ENCODE results near the gene TRIM58. TPM values are rescaled to one million over a fixed set of nuclear protein-coding genes. Genes with fewer than 3 reads are reported as not detected.

The TRIM58 gene
- total RNA-seq, 2 donors from 2014 or later = 1.7 to 1.8 TPM

DNA sequence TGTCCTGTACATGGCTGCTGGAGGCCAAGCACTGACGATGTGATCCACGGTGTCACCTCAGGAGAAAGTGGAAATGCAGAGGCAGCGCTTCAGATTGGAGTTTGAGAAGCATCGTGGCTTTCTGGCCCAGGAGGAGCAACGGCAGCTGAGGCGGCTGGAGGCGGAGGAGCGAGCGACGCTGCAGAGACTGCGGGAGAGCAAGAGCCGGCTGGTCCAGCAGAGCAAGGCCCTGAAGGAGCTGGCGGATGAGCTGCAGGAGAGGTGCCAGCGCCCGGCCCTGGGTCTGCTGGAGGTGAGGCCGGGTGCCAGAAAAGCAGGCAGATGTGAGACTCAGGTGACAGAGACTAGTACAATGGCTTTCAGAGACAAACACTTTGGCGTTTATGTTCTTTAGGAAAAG lies 7.7 kb downstream of the TRIM58 start:
- no peak overlapping the region for H3K4me3 ChIP-seq (ENCODE audit: low read length)
- H3K27me3 ChIP-seq (ENCODE audit: control insufficient read depth, insufficient read depth, low read length, poor library complexity, severe bottlenecking) = no peaks in the 10 kb centered on the region
- Mint-ChIP-seq H3K4me3 (no peak overlapping the region), H3K9me3 (peaks cover 51% of the 10 kb centered on the region), H3K27me3 (ENCODE audit: insufficient read depth) (no peaks in the 10 kb centered on the region), H3K27ac (no peak overlapping the region), H3K4me1 (no peaks in the 10 kb centered on the region), H3K36me3 (ENCODE audit: low read depth) (peaks cover 8% of the 10 kb centered on the region)
- H3K9me3 ChIP-seq (ENCODE audit: control insufficient read depth, low read length) = peaks cover 68% of the 10 kb centered on the region
- TF ChIP-seq, protein P1, sequence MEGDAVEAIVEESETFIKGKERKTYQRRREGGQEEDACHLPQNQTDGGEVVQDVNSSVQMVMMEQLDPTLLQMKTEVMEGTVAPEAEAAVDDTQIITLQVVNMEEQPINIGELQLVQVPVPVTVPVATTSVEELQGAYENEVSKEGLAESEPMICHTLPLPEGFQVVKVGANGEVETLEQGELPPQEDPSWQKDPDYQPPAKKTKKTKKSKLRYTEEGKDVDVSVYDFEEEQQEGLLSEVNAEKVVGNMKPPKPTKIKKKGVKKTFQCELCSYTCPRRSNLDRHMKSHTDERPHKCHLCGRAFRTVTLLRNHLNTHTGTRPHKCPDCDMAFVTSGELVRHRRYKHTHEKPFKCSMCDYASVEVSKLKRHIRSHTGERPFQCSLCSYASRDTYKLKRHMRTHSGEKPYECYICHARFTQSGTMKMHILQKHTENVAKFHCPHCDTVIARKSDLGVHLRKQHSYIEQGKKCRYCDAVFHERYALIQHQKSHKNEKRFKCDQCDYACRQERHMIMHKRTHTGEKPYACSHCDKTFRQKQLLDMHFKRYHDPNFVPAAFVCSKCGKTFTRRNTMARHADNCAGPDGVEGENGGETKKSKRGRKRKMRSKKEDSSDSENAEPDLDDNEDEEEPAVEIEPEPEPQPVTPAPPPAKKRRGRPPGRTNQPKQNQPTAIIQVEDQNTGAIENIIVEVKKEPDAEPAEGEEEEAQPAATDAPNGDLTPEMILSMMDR (conservative IDR thresholded peaks at IDR 0.05) = no peak
- no peak overlapping the region for H3K9ac ChIP-seq (ENCODE audit: extremely low read depth, low read length, poor library complexity, severe bottlenecking)
- DNase-seq = no peak
- 81 to 84% methylated on average over 9 to 17 of the region's 17 CpGs for WGBS, 2 experiments (ENCODE audit: insufficient coverage in 1 of 2, insufficient read length in 1 of 2)
- H3K27ac ChIP-seq (ENCODE audit: low read depth, low read length) = no peak overlapping the region
- no peaks in the 10 kb centered on the region for H3K36me3 ChIP-seq (ENCODE audit: control insufficient read depth, insufficient read depth, low read length)
- no peaks in the 10 kb centered on the region for H3K4me1 ChIP-seq (ENCODE audit: control insufficient read depth, insufficient read depth, low read length)

GRCh38 chr1:247865416-247865815 lies 8.4 kb downstream of the TRIM58 start:
- Mint-ChIP-seq H3K9me3 (peaks cover 52% of the 10 kb centered on the region), H3K4me3 (no peak overlapping the region), H3K36me3 (ENCODE audit: low read depth) (peaks cover 12% of the 10 kb centered on the region), H3K4me1 (no peaks in the 10 kb centered on the region), H3K27ac (no peak overlapping the region), H3K27me3 (ENCODE audit: insufficient read depth) (no peaks in the 10 kb centered on the region)
- no peaks in the 10 kb centered on the region for H3K27me3 ChIP-seq (ENCODE audit: control insufficient read depth, insufficient read depth, low read length, poor library complexity, severe bottlenecking)
- no peaks in the 10 kb centered on the region for H3K4me1 ChIP-seq (ENCODE audit: control insufficient read depth, insufficient read depth, low read length)
- TF ChIP-seq, protein P1 (conservative IDR thresholded peaks at IDR 0.05) = no peak
- peaks cover 75% of the 10 kb centered on the region for H3K9me3 ChIP-seq (ENCODE audit: control insufficient read depth, low read length)
- no peak overlapping the region for H3K9ac ChIP-seq (ENCODE audit: extremely low read depth, low read length, poor library complexity, severe bottlenecking)
- H3K27ac ChIP-seq (ENCODE audit: low read depth, low read length) = no peak overlapping the region
- WGBS, 2 experiments (ENCODE audit: insufficient coverage in 1 of 2, insufficient read length in 1 of 2) = 66 to 72% methylated on average over 5 to 6 of the region's 6 CpGs
- DNase-seq = no peak
- no peak overlapping the region for H3K4me3 ChIP-seq (ENCODE audit: low read length)
- no peaks in the 10 kb centered on the region for H3K36me3 ChIP-seq (ENCODE audit: control insufficient read depth, insufficient read depth, low read length)

DNA sequence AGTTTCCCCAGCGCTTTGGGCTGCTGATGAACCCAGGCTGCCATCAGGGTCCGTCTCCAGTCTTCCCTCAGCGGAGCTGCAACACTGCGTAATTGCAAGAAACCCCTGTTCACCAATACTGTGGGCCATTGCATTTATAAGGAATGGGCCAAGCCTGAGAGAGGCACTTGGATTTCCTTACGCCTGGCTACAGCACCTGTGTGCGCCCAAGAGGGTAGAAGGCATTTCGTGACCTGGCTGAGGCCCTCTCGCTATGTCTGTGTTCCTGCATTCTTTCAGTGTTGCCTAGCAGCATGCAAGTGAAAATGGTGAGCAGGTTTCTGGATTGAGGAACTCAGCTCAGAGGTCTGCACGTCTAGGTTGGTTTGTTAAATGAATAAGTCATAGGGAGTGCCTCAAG lies 26.4 kb downstream of the TRIM58 start:
- WGBS, 2 experiments (ENCODE audit: insufficient coverage in 1 of 2, insufficient read length in 1 of 2) = 80 to 84% methylated on average over 7 to 9 of the region's 9 CpGs
- no peak overlapping the region for H3K27ac Mint-ChIP-seq
- no peak overlapping the region for H3K4me3 ChIP-seq (ENCODE audit: low read length)
- no peaks in the 10 kb centered on the region for H3K36me3 ChIP-seq (ENCODE audit: control insufficient read depth, insufficient read depth, low read length)
- DNase-seq = no peak
- H3K4me1 Mint-ChIP-seq = no peaks in the 10 kb centered on the region
- H3K27me3 Mint-ChIP-seq (ENCODE audit: insufficient read depth) = no peaks in the 10 kb centered on the region
- no peaks in the 10 kb centered on the region for H3K4me1 ChIP-seq (ENCODE audit: control insufficient read depth, insufficient read depth, low read length)
- peaks cover 64% of the 10 kb centered on the region for H3K9me3 ChIP-seq (ENCODE audit: control insufficient read depth, low read length)
- no peak overlapping the region for H3K27ac ChIP-seq (ENCODE audit: low read depth, low read length)
- H3K36me3 Mint-ChIP-seq (ENCODE audit: low read depth) = no peaks in the 10 kb centered on the region
- H3K27me3 ChIP-seq (ENCODE audit: control insufficient read depth, insufficient read depth, low read length, poor library complexity, severe bottlenecking) = no peaks in the 10 kb centered on the region
- H3K4me3 Mint-ChIP-seq = no peak overlapping the region
- H3K9ac ChIP-seq (ENCODE audit: extremely low read depth, low read length, poor library complexity, severe bottlenecking) = no peak overlapping the region
- H3K9me3 Mint-ChIP-seq = peaks cover 62% of the 10 kb centered on the region
- TF ChIP-seq, protein P1 (conservative IDR thresholded peaks at IDR 0.05) = no peak
